Putamen (tissue), 1 donor: ENCODE data around the gene SORCS1.

Experiments
- DNase-seq: peaks from one replicate; pipeline ENCODE4 v3.0.0-alpha.2; 2016; ENCODE audit warnings: low spot score

The SORCS1 gene

GRCh38 chr10:106992055-106992454 lies 172.5 kb downstream of the SORCS1 start:
- peak; percentile 9 for DNase-seq

- peak; percentile 5 for DNase-seq
Observed at GRCh38 chr10:106991091-106991490, 173.4 kb downstream of the SORCS1 start.

GRCh38 chr10:106987362-106987761 lies 177.1 kb downstream of the SORCS1 start:
- no peak for DNase-seq

- DNase-seq, result no peak
Observed at GRCh38 chr10:106982268-106982667, 182.2 kb downstream of the SORCS1 start.

- no peak for DNase-seq
Observed at GRCh38 chr10:106981452-106982075, 182.9 kb downstream of the SORCS1 start.

GRCh38 chr10:106980495-106981451 lies 183.7 kb downstream of the SORCS1 start:
- no peak for DNase-seq

- DNase-seq, result no peak
Observed at GRCh38 chr10:106978756-106979155, 185.8 kb downstream of the SORCS1 start.

GRCh38 chr10:106973716-106974115 lies 190.8 kb downstream of the SORCS1 start:
- no peak for DNase-seq

GRCh38 chr10:106973288-106973687 lies 191.2 kb downstream of the SORCS1 start:
- no peak for DNase-seq

GRCh38 chr10:106972381-106972780 lies 192.1 kb downstream of the SORCS1 start:
- DNase-seq, result no peak

GRCh38 chr10:106971411-106971831 lies 193.1 kb downstream of the SORCS1 start:
- DNase-seq, result no peak

- DNase-seq, result no peak
Observed at GRCh38 chr10:106967452-106967851, 197.1 kb downstream of the SORCS1 start.

- no peak for DNase-seq
Observed at GRCh38 chr10:106960812-106961211, 203.7 kb downstream of the SORCS1 start.

GRCh38 chr10:106959521-106959920 lies 205.0 kb downstream of the SORCS1 start:
- DNase-seq, result no peak

GRCh38 chr10:106958589-106959361 lies 205.7 kb downstream of the SORCS1 start:
- no peak for DNase-seq

- DNase-seq, result no peak
Observed at GRCh38 chr10:106957823-106958588, 206.5 kb downstream of the SORCS1 start.

- DNase-seq, result no peak
Observed at GRCh38 chr10:106956216-106956915, 208.1 kb downstream of the SORCS1 start.

GRCh38 chr10:106955133-106955532 lies 209.4 kb downstream of the SORCS1 start:
- DNase-seq, result no peak

- DNase-seq, result no peak
Observed at GRCh38 chr10:106952033-106952432, 212.5 kb downstream of the SORCS1 start.

GRCh38 chr10:106949680-106950478 lies 214.6 kb downstream of the SORCS1 start:
- DNase-seq, result no peak
